ENCODE results near the gene XRRA1. TPM values are rescaled to one million over a fixed set of nuclear protein-coding genes. Genes with fewer than 3 reads are reported as not detected.

XRRA1 gene
- total and polyA plus RNA-seq, 2 of the 4 experiments (the other 2 are of a cell fraction): 5.4 to 6.3 TPM

GRCh38 chr11:74936087-74936486, 12.8 kb downstream of the XRRA1 start:
- Histone ChIP-seq H3K9ac (ENCODE audit: low read depth, low read length) (no peak overlapping the region), H2AK9ac (replicated peaks; ENCODE audit: low read depth, low read length, poor library complexity) (no peak overlapping the region), H3K4me2 (ENCODE audit: low read depth, low read length) (no peak overlapping the region), H3K9me1 (ENCODE audit: insufficient read depth, low read length) (peaks cover 8% of the 10 kb centered on the region), H2BK15ac (ENCODE audit: low read depth, low read length) (no peak overlapping the region), H2BK20ac (ENCODE audit: low read depth, low read length) (no peak overlapping the region), H2AK5ac (ENCODE audit: low read depth, low read length) (no peak overlapping the region), H4K5ac (ENCODE audit: low read depth, low read length) (no peak overlapping the region), H3K14ac (replicated peaks; ENCODE audit: low read depth, low read length) (no peak overlapping the region), H3K9me3 (ENCODE audit: control insufficient read depth, insufficient read depth, low read length) (no peaks in the 10 kb centered on the region), H4K20me1 (ENCODE audit: insufficient read depth, low read length) (no peaks in the 10 kb centered on the region), H3K4me3 (ENCODE audit: insufficient read depth, low read depth, low read length) (no peak overlapping the region), H2BK5ac (ENCODE audit: low read depth, low read length, poor library complexity, severe bottlenecking) (no peak overlapping the region), H2BK120ac (ENCODE audit: low read depth, low read length) (no peak overlapping the region), H3K36me3 (ENCODE audit: control insufficient read depth, insufficient read depth, low read length) (peaks cover 11% of the 10 kb centered on the region), H3K18ac (ENCODE audit: low read depth, low read length) (no peak overlapping the region), H3K23ac (ENCODE audit: low read depth, low read length) (no peak overlapping the region), H4K91ac (ENCODE audit: insufficient read depth, low read depth, low read length) (no peak overlapping the region), H4K8ac (ENCODE audit: low read depth in 2 of 2, low read length in 2 of 2) (no peak overlapping the region), H3K4me1 (ENCODE audit: control insufficient read depth, insufficient read depth, low read length) (peaks cover 11% of the 10 kb centered on the region), H3K79me1 (ENCODE audit: low read depth in 1 of 2, low read length in 2 of 2) (peaks cover 0 to 19% of the 10 kb centered on the region in 2 experiments; a peak in 1 of 4 replicates), H3K56ac (ENCODE audit: extremely low read depth, insufficient read depth, low read length) (no peak overlapping the region), H2AFZ (replicated peaks; ENCODE audit: low read length, poor library complexity) (no peak overlapping the region), H3K4ac (ENCODE audit: low read depth, low read length) (no peak overlapping the region), H3K27me3 (ENCODE audit: control insufficient read depth, insufficient read depth, low read length) (no peaks in the 10 kb centered on the region), H3K27ac (ENCODE audit: insufficient read depth, low read length) (no peak overlapping the region)
- ChIA-PET POLR2A (ENCODE audit: unreplicated experiment) (interaction anchor here (0.5 kb wide), 1 partner anchor 105 kb away, joined by 3 read pairs; no protein-coding TSS in a partner anchor), CTCF (no interaction called here)
- DNase-seq: no peak
- in situ Hi-C loops (cut with MboI; ENCODE audit: low sequenced_read_pairs) (no loop called here), dilution Hi-C loops (cut with HindIII; ENCODE audit: low sequenced_read_pairs, unreplicated experiment) (no loop called here), intact Hi-C loops (cut with micrococcal nuclease) (no loop called here)
- ATAC-seq (ENCODE audit: low read depth): no peak
- BruUV-seq (replicated peaks): no TSS peak
- 60% methylated on average over 1 of the region's 2 CpGs; no CpG with 5 or more reads in 1 of the 2 experiments for WGBS, 2 experiments (ENCODE audit: extremely low coverage in 2 of 2, insufficient read length in 1 of 2)
- TF ChIP-seq CEBPB (IDR thresholded peaks at IDR 0.05; ENCODE audit: low read depth, low read length) (no peak), CHD1 (IDR thresholded peaks at IDR 0.05; ENCODE audit: low read depth, low read length) (no peak), POLR2A (IDR thresholded peaks at IDR 0.05; ENCODE audit: low read depth, low read length) (no peak), MXI1 (IDR thresholded peaks at IDR 0.05; ENCODE audit: borderline replicate concordance, low read depth, low read length) (no peak), ELK1 (IDR thresholded peaks at IDR 0.05; ENCODE audit: borderline replicate concordance, low read depth, low read length) (no peak), MAFK (IDR thresholded peaks at IDR 0.05; ENCODE audit: low read depth, low read length) (no peak), BHLHE40 (IDR thresholded peaks at IDR 0.05; ENCODE audit: low read depth, low read length) (no peak), MAZ (IDR thresholded peaks at IDR 0.05; ENCODE audit: borderline replicate concordance, low read depth, low read length) (no peak)
